GM23248 (cell line): ENCODE data around the gene HEATR9.

Experiments used
- EZH2 ChIP-seq: fragments of 200-600 bp; sonication (generic); IDR thresholded peaks from 2 replicates; pipeline ENCODE4 v1.6.1; 2018; ENCODE audit warnings: antibody characterized with exemption, mild to moderate bottlenecking; ENCODE audit not compliant: insufficient read depth, poor library complexity, severe bottlenecking
- EZH2phosphoT487 ChIP-seq: fragments of 200-600 bp; sonication (generic); IDR thresholded peaks from 2 replicates; pipeline ENCODE4 v1.6.1; 2018; ENCODE audit warnings: antibody characterized with exemption, moderate library complexity, mild to moderate bottlenecking, low read depth; ENCODE audit not compliant: insufficient read depth

DNA sequence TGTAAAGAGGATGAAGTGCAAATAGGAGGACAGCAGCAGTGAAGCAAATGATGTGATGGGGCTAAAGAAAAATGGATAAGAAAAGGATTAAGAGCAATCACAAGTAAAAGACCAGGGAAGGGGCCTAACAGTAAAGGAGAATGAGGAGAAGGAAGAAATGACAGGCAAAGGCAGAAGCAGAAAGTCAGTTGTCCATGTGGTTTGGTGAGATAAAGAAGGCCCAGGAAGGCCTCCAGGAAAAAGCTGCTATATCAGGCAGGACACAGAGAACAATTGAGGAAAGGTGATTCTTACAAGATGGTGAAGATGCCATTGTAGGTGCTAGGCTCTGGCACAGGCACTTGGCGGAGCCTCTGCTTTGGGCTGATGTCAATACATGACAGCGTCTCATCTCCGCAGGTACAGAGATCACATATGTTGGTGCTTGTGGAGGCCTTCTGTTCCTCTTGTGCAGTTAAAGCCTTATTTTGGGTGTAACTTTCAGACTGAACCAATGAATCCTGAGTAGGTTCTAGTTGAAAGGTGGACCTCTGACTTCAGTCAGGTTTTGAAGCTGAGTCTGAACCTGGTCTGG is 43.7 kb upstream of the HEATR9 start:
- no peak for TF ChIP-seq EZH2
- no peak for TF ChIP-seq EZH2phosphoT487
